CMK (cell line): Measurements from ENCODE around the gene SMO.
A peak's percentile ranks its signal among the peaks of the same experiment; 100 is the strongest.
"Not testable (repeated sequence)": the region's sequence is repeated elsewhere in the genome, so short reads cannot be mapped to it uniquely, and the experiment has no call there.

ENCODE experiments used
- DNase-seq: peaks from one replicate; pipeline ENCODE4 v3.0.0-alpha.2; 2010; ENCODE audit warnings: low read depth

Gene SMO

GRCh38 chr7:129209067-129209926 lies 20.9 kb downstream of the SMO start:
- DNase-seq = no peak

DNA sequence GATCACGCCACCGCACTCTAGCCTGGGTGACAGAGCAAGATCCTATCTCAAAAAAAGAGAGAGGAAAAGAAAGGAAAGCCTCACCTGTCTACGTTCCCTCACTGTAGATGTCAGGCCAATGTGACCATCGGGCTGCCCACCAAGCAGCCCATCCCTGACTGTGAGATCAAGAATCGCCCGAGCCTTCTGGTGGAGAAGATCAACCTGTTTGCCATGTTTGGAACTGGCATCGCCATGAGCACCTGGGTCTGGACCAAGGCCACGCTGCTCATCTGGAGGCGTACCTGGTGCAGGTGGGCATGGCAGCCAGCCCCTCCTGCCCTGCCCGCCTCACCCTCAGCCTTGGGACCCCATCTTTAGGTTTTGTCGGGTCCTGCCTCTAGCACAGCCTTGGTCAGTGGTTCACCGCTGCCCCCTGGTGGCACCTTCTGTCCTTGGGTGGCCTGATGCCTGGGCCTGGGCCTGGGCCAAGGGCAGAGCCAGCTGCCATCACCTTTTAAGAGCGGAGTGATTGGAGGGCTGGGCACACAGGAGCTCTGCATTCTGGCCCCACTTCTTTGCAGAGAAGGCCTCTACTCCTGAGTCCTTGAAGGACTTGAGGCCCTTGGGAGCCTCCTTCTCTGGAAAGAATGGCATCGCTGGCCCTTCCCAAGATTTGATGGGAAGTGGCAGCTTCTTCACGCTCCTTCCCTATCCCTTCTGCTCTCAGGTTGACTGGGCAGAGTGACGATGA lies 22.0 kb downstream of the SMO start:
- no peak for DNase-seq

DNA sequence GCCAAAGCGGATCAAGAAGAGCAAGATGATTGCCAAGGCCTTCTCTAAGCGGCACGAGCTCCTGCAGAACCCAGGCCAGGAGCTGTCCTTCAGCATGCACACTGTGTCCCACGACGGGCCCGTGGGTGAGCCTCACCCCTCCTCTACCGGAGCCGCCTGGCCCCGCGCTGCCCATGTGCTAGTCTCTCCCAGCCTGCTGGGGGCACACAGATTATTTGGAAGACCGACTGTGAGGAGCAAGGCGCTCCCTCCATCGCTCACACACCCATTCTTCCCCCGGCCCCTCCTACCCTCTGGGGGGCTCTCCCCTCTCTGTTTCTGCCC lies 22.5 kb downstream of the SMO start:
- DNase-seq = no peak

DNA sequence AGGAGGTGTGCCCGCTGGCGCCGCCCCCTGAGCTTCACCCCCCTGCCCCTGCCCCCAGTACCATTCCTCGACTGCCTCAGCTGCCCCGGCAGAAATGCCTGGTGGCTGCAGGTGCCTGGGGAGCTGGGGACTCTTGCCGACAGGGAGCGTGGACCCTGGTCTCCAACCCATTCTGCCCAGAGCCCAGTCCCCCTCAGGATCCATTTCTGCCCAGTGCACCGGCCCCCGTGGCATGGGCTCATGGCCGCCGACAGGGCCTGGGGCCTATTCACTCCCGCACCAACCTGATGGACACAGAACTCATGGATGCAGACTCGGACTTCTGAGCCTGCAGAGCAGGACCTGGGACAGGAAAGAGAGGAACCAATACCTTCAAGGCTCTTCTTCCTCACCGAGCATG lies 23.7 kb downstream of the SMO start:
- no peak for DNase-seq

DNA sequence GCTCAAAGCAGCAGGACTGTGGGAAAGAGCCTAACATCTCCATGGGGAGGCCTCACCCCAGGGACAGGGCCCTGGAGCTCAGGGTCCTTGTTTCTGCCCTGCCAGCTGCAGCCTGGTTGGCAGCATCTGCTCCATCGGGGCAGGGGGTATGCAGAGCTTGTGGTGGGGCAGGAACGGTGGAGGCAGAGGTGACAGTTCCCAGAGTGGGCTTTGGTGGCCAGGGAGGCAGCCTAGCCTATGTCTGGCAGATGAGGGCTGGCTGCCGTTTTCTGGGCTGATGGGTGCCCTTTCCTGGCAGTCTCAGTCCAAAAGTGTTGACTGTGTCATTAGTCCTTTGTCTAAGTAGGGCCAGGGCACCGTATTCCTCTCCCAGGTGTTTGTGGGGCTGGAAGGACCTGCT lies 24.2 kb downstream of the SMO start:
- no peak for DNase-seq

DNA sequence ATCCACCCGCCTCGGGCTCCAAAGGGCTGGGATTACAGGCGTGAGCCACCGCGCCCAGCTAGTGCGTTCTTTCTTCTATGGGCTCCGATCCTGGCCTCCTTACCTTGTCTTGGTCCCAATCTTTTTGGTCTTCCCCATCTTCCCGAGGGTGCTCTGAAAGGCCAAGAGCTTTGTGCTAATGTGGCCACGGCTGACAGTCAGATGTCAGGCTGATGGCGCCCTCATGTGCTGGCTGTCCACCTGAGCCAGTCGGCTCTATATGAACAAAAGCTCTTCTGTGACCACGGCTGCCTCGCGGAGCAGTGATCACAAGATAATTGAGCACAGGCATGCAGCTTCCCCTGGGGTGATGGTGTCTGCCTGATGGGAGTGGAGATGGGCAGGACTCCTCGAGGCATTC lies 25.4 kb downstream of the SMO start:
- no peak for DNase-seq

DNA sequence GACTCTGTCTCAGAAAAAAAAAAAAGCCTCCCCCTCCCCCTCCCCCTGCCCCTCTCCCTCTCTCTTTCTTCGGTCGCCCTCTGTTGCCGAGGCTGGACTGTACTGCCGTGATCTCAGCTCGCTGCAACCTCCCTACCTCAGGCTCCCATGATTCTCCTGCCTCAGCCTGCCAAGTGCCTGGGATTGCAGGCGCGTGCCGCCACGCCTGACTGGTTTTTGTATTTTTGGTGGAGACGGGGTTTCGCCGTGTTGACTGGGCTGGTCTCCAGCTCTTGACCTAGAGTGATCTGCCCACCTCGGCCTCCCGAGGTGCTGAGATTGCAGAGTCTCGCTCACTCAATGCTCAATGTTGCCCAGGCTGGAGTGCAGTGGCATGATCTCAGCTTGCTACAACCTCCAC lies 27.3 kb downstream of the SMO start:
- DNase-seq = not testable (repeated sequence)

DNA sequence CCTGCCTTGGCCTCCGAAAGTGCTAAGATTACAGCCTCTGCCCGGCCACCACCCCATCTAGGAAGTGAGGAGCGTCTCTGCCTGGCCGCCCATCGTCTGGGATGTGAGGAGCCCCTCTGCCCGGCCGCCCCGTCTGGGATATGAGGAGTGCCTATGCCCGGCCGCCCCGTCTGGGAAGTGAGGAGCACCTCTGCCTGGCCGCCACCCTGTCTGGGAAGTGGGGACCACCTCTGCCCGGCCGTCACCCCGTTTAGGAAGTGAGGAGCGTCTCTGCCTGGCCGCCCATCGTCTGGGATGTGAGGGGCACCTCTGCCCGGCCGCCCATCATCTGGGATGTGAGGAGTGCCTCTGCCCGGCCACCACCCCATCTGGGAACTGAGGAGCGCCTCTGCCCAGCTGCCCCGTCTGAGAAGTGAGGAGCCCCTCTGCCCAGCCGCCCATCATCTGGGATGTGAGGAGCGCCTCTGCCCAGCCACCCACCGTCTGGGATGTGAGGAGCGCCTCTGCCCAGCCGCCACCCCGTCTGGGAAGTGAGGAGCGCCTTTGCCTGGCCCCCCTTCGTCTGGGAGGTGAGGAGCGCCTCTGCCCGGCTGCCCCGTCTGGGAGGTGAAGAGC lies 27.8 kb downstream of the SMO start:
- not testable (repeated sequence) for DNase-seq

- not testable (repeated sequence) for DNase-seq
Measured at GRCh38 chr7:129216821-129217416, 28.5 kb downstream of the SMO start.

DNA sequence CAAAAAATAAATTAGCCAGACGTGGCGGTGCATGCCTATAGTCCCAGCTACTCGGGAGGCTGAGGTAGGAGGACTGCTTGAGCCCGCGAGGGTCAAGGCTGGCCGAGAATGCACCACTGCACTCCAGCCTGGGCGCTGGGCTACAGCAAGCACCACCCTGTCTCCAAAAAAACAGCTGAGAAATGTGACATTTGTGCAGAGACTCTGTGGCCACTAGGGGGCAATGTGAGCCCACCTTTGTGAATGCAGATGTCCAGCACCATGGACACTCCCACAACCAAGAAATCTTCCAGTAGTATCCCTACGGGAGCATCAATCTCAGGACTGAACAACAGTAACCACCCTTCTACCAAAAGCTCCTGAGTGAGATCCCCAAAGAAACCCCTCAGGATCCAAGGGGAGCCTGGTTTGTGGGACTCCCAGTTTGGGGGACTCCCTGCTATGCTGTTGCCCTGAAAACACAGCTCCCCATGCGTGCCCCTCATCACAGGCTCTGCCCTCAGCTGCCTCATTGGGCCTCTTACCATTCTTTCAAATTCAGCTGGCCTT lies 30.2 kb downstream of the SMO start:
- DNase-seq = peak; percentile 40

DNA sequence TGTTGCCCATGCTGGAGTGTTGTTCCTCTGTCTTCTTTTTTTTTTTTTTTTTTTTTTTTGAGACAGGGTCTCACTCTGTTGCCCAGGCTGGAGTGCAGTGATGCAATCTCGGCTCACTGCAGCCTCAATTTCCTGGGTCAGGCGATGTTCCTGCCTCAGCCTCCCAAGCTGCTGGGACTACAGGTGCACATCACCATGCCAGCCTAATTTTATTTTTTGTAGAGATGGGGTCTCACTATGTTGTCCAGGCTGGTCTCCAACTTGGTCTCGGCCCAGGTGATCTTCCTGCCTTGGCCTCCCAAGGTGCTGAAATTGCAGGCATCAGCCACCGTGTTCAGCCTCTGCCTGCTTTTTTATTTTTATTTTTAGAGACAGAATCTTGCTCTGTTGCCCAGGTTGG lies 30.7 kb downstream of the SMO start:
- DNase-seq = not testable (repeated sequence)

GRCh38 chr7:129222064-129222463 lies 33.6 kb downstream of the SMO start:
- DNase-seq = no peak

- DNase-seq = peak; percentile 78
Measured at GRCh38 chr7:129224251-129225205, 36.1 kb downstream of the SMO start, which contains the start of gene AHCYL2. TSS of gene AHCYL2 (plus strand) at chr7:129225030.

DNA sequence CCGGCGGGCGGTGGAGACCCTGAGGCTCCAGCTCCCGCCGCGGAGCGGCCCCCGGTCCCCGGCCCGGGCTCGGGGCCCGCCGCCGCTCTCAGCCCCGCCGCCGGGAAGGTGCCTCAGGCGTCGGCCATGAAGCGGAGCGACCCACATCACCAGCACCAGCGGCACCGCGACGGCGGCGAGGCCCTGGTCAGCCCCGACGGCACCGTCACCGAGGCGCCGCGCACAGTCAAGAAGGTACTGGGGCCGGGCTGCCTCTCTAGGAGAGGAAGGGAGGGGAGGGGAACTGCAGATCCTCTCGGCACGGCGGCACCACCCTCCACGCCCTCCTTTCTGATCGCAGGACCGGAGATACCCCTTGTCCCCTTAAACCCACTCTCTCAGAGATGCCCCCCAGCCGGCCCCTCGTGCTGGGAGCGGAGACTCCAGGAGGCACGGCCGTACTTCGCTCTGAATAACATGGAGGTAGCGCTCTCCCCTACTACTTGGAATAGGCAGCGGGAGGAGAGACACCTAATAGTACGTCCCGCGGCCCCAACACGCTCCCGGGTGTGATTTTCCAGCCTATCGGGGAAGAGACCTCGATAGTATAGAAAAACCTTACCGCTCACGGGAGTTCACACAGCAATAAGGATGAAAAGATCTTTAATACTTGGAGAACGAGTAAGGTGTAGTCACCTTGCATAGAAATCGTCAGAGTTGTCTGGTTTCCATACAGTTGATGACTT lies 36.9 kb downstream of the SMO start:
- DNase-seq = no peak

- no peak for DNase-seq
Measured at GRCh38 chr7:129225931-129226572, 37.6 kb downstream of the SMO start.

DNA sequence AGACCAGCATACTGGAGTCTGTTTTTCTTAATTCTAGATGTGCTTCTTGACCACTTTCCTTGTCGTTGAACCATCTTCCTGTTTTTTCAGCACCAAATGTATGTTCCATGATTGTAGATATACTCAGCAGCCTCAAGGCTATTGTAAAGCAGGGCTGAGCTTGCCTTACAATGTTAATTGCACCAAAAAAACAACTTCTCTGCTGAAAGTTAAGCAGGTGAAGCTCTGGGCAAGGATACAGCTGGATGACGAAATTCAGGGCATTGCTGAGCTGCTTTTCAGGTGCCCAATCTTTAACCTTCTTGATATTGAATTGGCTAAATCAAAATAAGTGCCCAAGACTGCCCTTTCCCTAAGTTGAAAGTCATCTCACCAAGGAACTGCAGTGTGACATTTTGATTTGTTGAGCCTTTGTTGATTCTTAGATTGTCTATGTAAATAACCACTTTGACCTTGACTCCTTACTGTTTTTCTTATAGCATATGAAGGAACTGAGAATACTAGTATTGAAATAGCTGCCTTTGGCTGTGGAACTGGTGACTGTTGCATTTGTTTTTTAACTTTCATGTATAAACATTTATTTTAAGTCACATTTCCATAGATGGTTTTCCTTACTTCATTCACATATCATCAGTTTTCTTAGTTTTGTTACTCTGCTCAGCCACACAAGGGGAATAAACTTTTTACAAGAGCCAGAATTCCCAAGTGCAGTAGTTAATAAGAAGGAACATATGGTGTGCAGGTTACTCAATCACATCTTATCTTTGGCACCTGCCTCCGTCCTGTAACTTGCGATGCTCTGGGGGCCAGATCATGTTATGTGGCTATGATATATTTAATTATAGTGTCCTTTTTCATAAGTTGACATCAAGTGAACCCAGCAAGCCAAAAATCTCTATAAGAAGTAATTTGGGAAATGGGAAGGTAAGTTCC lies 39.5 kb downstream of the SMO start:
- no peak for DNase-seq

DNA sequence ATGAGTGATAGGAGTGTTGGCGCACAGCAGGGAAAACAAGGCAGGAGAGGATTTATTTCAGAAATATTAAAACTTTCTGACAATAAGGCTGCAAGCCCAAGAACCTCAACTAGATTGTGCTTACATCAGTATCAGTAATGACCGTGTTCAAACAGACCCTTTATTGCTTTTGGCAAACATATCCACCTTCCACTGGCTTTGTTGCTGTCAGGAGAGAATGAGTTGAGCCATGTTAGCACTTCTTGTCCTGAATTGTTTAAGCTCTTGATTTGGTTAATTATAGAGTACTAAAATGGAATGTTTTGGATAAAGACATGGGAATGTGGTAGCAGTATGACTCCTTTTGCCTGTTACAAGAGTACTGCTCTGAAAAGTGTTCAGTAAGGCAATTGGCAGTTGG lies 40.2 kb downstream of the SMO start:
- no peak for DNase-seq

DNA sequence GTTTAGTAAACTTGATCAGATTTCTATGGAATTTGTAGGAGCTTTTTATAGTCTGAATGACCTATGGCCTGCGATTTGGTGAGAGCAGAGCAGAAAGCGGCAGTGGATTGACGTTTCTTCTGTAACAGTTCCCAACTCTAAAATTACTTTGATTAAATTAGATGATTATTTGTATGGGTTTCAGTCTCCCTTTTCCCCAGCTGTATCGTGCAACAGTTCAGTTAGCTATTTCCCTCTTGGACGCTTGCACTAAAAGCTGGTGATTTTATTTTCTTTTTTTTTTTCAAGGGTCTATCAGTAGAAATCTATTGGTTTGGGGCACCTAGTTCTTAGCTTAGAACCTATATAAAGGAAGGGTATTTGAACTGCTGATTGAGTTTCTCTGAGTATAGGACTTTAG lies 43.2 kb downstream of the SMO start:
- DNase-seq = no peak

DNA sequence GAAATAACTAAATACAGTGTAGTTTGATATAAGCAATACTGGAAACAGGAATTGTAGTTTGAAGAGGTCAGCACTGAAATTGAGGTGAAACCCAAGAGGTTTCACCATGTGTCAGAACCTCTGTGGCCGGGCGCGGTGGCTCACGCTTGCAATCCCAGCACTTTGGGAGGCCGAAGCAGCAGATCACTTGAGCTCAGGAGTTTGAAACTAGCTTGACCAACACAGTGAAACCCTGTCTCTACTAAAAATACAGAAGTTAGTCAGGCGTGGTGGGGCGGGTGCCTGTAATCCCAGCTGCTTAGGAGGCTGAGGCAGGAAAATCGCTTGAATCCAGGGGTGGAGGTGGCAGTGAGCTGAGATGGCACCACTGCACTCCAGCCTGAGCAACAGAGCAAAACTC lies 50.1 kb downstream of the SMO start:
- no peak for DNase-seq
